AG04450 (cell line): Measurements from ENCODE around the gene TWF2. TPM values are rescaled to one million over a fixed set of nuclear protein-coding genes. Genes with fewer than 3 reads are reported as not detected.

Source experiments
- CTCF ChIA-PET: fragments of 300-600, 350-600 bp; formaldehyde crosslinking; extraction: SDS; loops from one replicate; lab custom pipeline; 2022; ENCODE audit warnings: antibody characterized with exemption, inconsistent platforms; lab: Charles Lee
- POLR2A ChIA-PET: fragments of 350-600 bp; formaldehyde crosslinking; extraction: SDS; loops from one replicate; lab custom pipeline; 2021; ENCODE audit warnings: antibody characterized with exemption, inconsistent platforms; lab: Yijun Ruan, JAX
- DNase-seq: peaks from one replicate; pipeline ENCODE4 v3.0.0-alpha.2; 2011; ENCODE audit warnings: low read depth, low spot score
- H3K27ac ChIP-seq: one replicate; pipeline ENCODE4 v1.5.1; 2012; ENCODE audit warnings: low read depth, low read length, control low read depth
- H3K27me3 ChIP-seq: one replicate; pipeline ENCODE4 v1.6.0; 2012; ENCODE audit warnings: low read length; ENCODE audit not compliant: control insufficient read depth, insufficient read depth
- H3K4me3 ChIP-seq: 2 replicates; pipeline ENCODE4 v1.5.1; 2011; ENCODE audit warnings: mild to moderate bottlenecking, low read depth, low read length, control low read depth
- H3K9me3 ChIP-seq: 2 replicates; pipeline ENCODE4 v1.5.1; 2012; ENCODE audit warnings: low read length; ENCODE audit not compliant: control insufficient read depth, insufficient read depth
- CTCF ChIP-seq: IDR thresholded peaks from 2 replicates; pipeline ENCODE4 v1.5.1; 2011; ENCODE audit warnings: low read depth, low read length, control low read depth, inconsistent platforms
- polyA plus RNA-seq: library from polyadenylated mRNA; depleted of rRNA; stranded (reverse); fragments of >200 nt; gene quantifications from 2 replicates; pipeline ENCODE4 v1.2.3, GENCODE V29; 2011

The TWF2 gene
- polyA plus RNA-seq, 1 experiment, result 96.6 TPM

DNA sequence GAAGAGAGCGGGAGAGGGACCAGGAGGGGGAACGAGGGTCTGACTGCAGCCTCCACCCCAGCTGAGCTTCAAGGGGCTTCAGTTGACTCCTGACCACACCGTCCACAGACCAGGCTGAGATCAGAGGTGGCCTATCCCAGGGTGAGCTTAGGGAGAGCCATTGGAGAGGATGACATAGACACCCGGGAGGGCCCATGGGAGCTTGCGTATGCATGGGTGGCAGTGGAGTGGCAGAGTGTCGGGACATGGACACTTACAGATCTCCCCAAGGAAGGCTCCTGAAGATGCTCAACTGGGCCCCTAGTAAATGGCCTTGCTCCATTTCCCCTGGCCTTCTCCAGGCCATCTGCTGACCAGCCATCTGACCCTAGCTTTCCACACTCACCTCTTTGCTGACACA, 53.6 kb downstream of the TWF2 start:
- Histone ChIP-seq H3K27ac (no peak overlapping the region), H3K9me3 (no peaks in the 10 kb centered on the region; the same call in 1 of the 2 replicates), H3K4me3 (no peak overlapping the region), H3K27me3 (no peaks in the 10 kb centered on the region)
- POLR2A ChIA-PET, result interaction anchor here (1.7 kb wide), 1 partner anchor 31 kb away, joined by 4 read pairs; the partner anchor contains the start of gene POC1A
- CTCF ChIA-PET, result interaction anchor here (1.0 kb wide), 1 partner anchor 35 kb away, joined by 3 read pairs; no protein-coding TSS in a partner anchor
- no peak for TF ChIP-seq CTCF
- DNase-seq, result no peak

DNA sequence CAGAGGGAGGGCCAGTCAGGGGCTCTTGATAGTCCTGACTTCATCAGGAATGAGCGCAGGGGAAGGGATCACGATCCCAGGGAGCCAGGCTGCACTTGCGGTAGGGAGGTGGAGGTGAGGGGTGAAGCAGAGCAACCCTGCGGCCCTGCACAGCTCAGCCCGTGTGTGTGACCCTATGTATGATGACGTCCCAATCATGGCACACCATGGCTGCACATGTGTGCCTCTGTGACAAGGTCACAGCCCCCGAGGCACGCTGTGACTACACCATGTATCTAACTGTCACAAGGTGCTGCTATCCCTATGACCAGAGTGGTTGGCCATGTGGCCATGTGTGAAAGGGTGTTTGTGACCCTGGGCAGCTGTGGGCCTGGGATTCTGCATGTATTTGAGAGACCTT, 54.3 kb downstream of the TWF2 start:
- CTCF ChIA-PET, result no interaction called here
- POLR2A ChIA-PET, result no interaction called here
- H3K9me3 ChIP-seq, result no peaks in the 10 kb centered on the region
- TF ChIP-seq CTCF, result no peak
- H3K27ac ChIP-seq, result no peak overlapping the region
- H3K27me3 ChIP-seq, result no peaks in the 10 kb centered on the region
- no peak overlapping the region for H3K4me3 ChIP-seq
- no peak for DNase-seq

DNA sequence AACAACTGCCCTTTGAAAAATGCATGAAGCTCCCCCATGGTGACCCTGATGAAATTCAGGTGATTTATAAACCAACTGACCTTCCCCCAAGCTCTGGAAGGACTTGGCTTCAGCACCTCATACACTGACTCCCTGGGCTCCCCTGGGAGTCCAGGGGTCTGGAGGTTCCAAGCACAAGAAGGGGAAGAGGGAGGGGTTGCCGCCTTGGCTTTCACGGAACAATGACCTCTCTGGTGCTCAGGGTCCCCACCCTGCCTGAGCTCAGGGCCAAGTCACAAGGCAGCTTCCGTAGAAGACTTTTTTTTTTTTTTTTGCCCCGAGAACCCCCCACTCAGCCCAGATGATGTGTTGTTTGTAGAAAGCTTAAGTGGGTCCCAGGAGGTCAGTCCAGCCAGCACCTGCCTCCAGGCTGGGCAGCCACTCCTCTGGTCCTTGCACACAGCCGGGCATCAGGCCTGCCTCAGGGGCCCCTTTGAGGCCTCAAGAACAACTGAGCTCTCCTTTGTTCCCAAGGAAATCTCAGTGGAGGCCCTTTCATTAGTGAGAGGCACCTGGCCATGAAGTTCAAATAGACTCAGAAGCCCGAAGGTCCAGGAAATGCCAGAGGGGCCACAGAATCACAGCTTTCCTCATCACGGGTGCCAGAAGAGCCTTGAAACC, 55.0 kb downstream of the TWF2 start:
- H3K27me3 ChIP-seq, result no peaks in the 10 kb centered on the region
- TF ChIP-seq CTCF, result no peak
- H3K4me3 ChIP-seq, result no peak overlapping the region
- CTCF ChIA-PET, result no interaction called here
- no peaks in the 10 kb centered on the region for H3K9me3 ChIP-seq
- no peak for DNase-seq
- POLR2A ChIA-PET, result no interaction called here
- no peak overlapping the region for H3K27ac ChIP-seq

GRCh38 chr3:52182691-52183090, 56.3 kb downstream of the TWF2 start:
- no peak for DNase-seq
- CTCF ChIA-PET, result no interaction called here
- no peaks in the 10 kb centered on the region for H3K9me3 ChIP-seq
- H3K27me3 ChIP-seq, result peaks cover 2% of the 10 kb centered on the region
- H3K27ac ChIP-seq, result no peak overlapping the region
- no peak overlapping the region for H3K4me3 ChIP-seq
- no peak for TF ChIP-seq CTCF
- POLR2A ChIA-PET, result interaction anchor here (0.5 kb wide), 1 partner anchor 157 kb away, joined by 4 read pairs; no protein-coding TSS in a partner anchor

GRCh38 chr3:52182196-52182595, 56.8 kb downstream of the TWF2 start:
- no peak for TF ChIP-seq CTCF
- H3K27me3 ChIP-seq, result peaks cover 2% of the 10 kb centered on the region
- no peaks in the 10 kb centered on the region for H3K9me3 ChIP-seq
- H3K27ac ChIP-seq, result no peak overlapping the region
- CTCF ChIA-PET, result no interaction called here
- H3K4me3 ChIP-seq, result no peak overlapping the region
- POLR2A ChIA-PET, result interaction anchor here (0.5 kb wide), 1 partner anchor 157 kb away, joined by 4 read pairs; no protein-coding TSS in a partner anchor
- no peak for DNase-seq
